WERI-Rb-1 (cell line): ENCODE measurements around the gene NID1.

Experiments used
- DNase-seq: peaks from one replicate; pipeline ENCODE4 v3.0.0-alpha.2; 2020
- H3K27ac ChIP-seq: fragments of 250-450 bp; sonication (Bioruptor Pico); 2 replicates; pipeline ENCODE4 v1.5.1; 2020; ENCODE audit warnings: mild to moderate bottlenecking, moderate library complexity
- H3K27me3 ChIP-seq: fragments of 250-450 bp; sonication (Bioruptor Pico); 2 replicates; pipeline ENCODE4 v1.5.1; 2021; ENCODE audit warnings: mild to moderate bottlenecking, low read depth, moderate library complexity; ENCODE audit not compliant: insufficient read depth, severe bottlenecking
- H3K36me3 ChIP-seq: fragments of 250-450 bp; sonication (Bioruptor Pico); 2 replicates; pipeline ENCODE4 v1.5.1; 2020; ENCODE audit warnings: mild to moderate bottlenecking, moderate library complexity
- H3K4me3 ChIP-seq: 2 replicates; pipeline ENCODE4 v1.5.1; 2011; ENCODE audit warnings: low read depth, mild to moderate bottlenecking, control low read depth, low read length
- H3K9me3 ChIP-seq: fragments of 250-450 bp; sonication (Bioruptor Pico); 2 replicates; pipeline ENCODE4 v1.5.1; 2021; ENCODE audit warnings: mild to moderate bottlenecking, moderate library complexity; ENCODE audit not compliant: severe bottlenecking
- CTCF ChIP-seq: IDR thresholded peaks from 2 replicates; pipeline ENCODE4 v1.5.1; 2011; ENCODE audit warnings: low read depth, mild to moderate bottlenecking, control low read depth, inconsistent platforms, low read length

The NID1 gene

GRCh38 chr1:235954306-235955283 is 110.3 kb downstream of the NID1 start:
- Histone ChIP-seq H3K27me3 (no peaks in the 10 kb centered on the region), H3K27ac (no peak overlapping the region), H3K9me3 (peaks cover 8% of the 10 kb centered on the region), H3K36me3 (no peaks in the 10 kb centered on the region), H3K4me3 (no peak overlapping the region)
- no peak for DNase-seq
- TF ChIP-seq CTCF, result no peak

GRCh38 chr1:235953801-235954200 is 111.1 kb downstream of the NID1 start:
- H3K36me3 ChIP-seq, result no peaks in the 10 kb centered on the region
- H3K27me3 ChIP-seq, result no peaks in the 10 kb centered on the region
- peaks cover 8% of the 10 kb centered on the region for H3K9me3 ChIP-seq
- DNase-seq, result no peak
- no peak overlapping the region for H3K4me3 ChIP-seq
- no peak for TF ChIP-seq CTCF
- H3K27ac ChIP-seq, result no peak overlapping the region

- Histone ChIP-seq H3K4me3 (no peak overlapping the region), H3K36me3 (no peaks in the 10 kb centered on the region), H3K9me3 (peaks cover 8% of the 10 kb centered on the region), H3K27me3 (no peaks in the 10 kb centered on the region), H3K27ac (no peak overlapping the region)
- TF ChIP-seq CTCF, result no peak
- no peak for DNase-seq
Measured at GRCh38 chr1:235952950-235953615, 111.8 kb downstream of the NID1 start.

- no peaks in the 10 kb centered on the region for H3K36me3 ChIP-seq
- H3K27ac ChIP-seq, result no peak overlapping the region
- no peak for DNase-seq
- H3K4me3 ChIP-seq, result no peak overlapping the region
- TF ChIP-seq CTCF, result no peak
- H3K9me3 ChIP-seq, result peaks cover 6% of the 10 kb centered on the region
- no peaks in the 10 kb centered on the region for H3K27me3 ChIP-seq
Measured at GRCh38 chr1:235951661-235952060, 113.2 kb downstream of the NID1 start.

- Histone ChIP-seq H3K27ac (no peak overlapping the region), H3K9me3 (peaks cover 2% of the 10 kb centered on the region), H3K4me3 (no peak overlapping the region), H3K36me3 (no peaks in the 10 kb centered on the region), H3K27me3 (no peaks in the 10 kb centered on the region)
- TF ChIP-seq CTCF, result no peak
- DNase-seq, result no peak
Measured at GRCh38 chr1:235950318-235950717, 114.6 kb downstream of the NID1 start.
